NCI-H2029 treated with DMSO at 0.1 percent for 48 hours (cell line): ENCODE results near the gene PACS1.
A peak's percentile ranks its signal among the peaks of the same experiment; 100 is the strongest.
"Not testable (repeated sequence)": the region's sequence is repeated elsewhere in the genome, so short reads cannot be mapped to it uniquely, and the experiment has no call there.

ENCODE experiments used
- DNase-seq: peaks from one replicate; lab custom pipeline; 2025; lab: John Stamatoyannopoulos, UW

Gene PACS1

GRCh38 chr11:66275984-66276612 lies 206.0 kb downstream of the PACS1 start:
- no peak for DNase-seq

- not testable (repeated sequence) for DNase-seq
These were observed 206.5 kb downstream of the PACS1 start for GRCh38 chr11:66276619-66277018.

GRCh38 chr11:66277064-66277463 lies 207.0 kb downstream of the PACS1 start:
- not testable (repeated sequence) for DNase-seq

GRCh38 chr11:66277471-66278362 lies 207.6 kb downstream of the PACS1 start, which contains the start of gene CNIH2:
CNIH2 (plus strand) TSS chr11:66278175; CDS start chr11:66278457, 282 bp downstream.
- DNase-seq = no peak

GRCh38 chr11:66278363-66279091 lies 208.5 kb downstream of the PACS1 start:
- no peak for DNase-seq

GRCh38 chr11:66279092-66279734 lies 209.1 kb downstream of the PACS1 start:
- no peak for DNase-seq

- DNase-seq = no peak
These were observed 210.4 kb downstream of the PACS1 start for GRCh38 chr11:66280428-66280827.

- DNase-seq = no peak
These were observed 210.9 kb downstream of the PACS1 start for GRCh38 chr11:66281001-66281400.

GRCh38 chr11:66281776-66282467 lies 211.8 kb downstream of the PACS1 start:
- DNase-seq = no peak

- peak; percentile 89 for DNase-seq
These were observed 212.7 kb downstream of the PACS1 start for GRCh38 chr11:66282468-66283455.

GRCh38 chr11:66283461-66284105 lies 213.5 kb downstream of the PACS1 start:
- DNase-seq = no peak

GRCh38 chr11:66284526-66285078 lies 214.5 kb downstream of the PACS1 start:
- no peak for DNase-seq

- no peak for DNase-seq
These were observed 215.3 kb downstream of the PACS1 start for GRCh38 chr11:66285250-66285947.

GRCh38 chr11:66286699-66287098 lies 216.6 kb downstream of the PACS1 start:
- no peak for DNase-seq

GRCh38 chr11:66287211-66287888 lies 217.3 kb downstream of the PACS1 start:
- DNase-seq = no peak

- DNase-seq = no peak
These were observed 218.0 kb downstream of the PACS1 start for GRCh38 chr11:66287889-66288670.
